Loucy (cell line): ENCODE measurements around the gene GALNT18.

Experiments
- CTCF ChIP-seq: fragments of 200-600 bp; sonication (generic); conservative IDR thresholded peaks from 2 replicates; pipeline ENCODE4 v1.5.1; 2014; ENCODE audit warnings: mild to moderate bottlenecking, antibody characterized with exemption, low read length
- EZH2phosphoT487 ChIP-seq: fragments of 200-600 bp; IDR thresholded peaks from 2 replicates; pipeline ENCODE4 v1.6.1; 2018; ENCODE audit warnings: antibody characterized with exemption, mild to moderate bottlenecking, moderate library complexity, borderline replicate concordance

- TF ChIP-seq EZH2phosphoT487: no peak
- no peak for TF ChIP-seq CTCF
These were observed 36.9 kb downstream of the GALNT18 start for GRCh38 chr11:11584937-11585336.
